OCI-LY7 (cell line): ENCODE measurements around the gene COLQ.

Source experiments
- EZH2phosphoT487 ChIP-seq: fragments of 200-600 bp; sonication (generic); IDR thresholded peaks from 2 replicates; pipeline ENCODE4 v1.6.1; 2018; ENCODE audit warnings: low read depth, borderline replicate concordance, mild to moderate bottlenecking, mixed run types, antibody characterized with exemption, low read length, moderate library complexity, mixed read lengths
- TF ChIP-seq, protein P1 (sequence below): fragments of 200-600 bp; sonication (generic); conservative IDR thresholded peaks from 2 replicates; pipeline ENCODE4 v1.5.1; 2014; ENCODE audit warnings: mild to moderate bottlenecking, antibody characterized with exemption, low read length, moderate library complexity, mixed read lengths

DNA sequence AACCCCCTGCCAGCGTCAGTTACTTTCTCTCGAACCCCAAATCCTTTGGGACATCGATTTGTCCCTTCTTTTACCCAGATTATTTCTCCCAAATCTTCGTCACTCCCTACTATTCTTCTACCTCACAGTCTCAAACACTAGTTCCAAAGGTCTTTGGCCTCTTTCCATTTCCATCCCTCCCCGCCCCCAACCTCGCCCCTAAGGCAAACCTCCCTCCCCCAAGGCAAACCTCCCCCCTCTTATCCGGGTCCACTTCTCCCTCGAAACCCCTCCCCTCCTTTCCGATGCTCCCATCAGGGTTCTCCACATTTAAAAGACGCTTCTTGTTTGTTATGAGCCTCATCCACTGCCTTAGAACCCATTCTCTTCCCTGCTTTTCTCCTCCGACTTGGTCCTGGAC is 93.5 kb downstream of the COLQ start:
- TF ChIP-seq, protein P1, sequence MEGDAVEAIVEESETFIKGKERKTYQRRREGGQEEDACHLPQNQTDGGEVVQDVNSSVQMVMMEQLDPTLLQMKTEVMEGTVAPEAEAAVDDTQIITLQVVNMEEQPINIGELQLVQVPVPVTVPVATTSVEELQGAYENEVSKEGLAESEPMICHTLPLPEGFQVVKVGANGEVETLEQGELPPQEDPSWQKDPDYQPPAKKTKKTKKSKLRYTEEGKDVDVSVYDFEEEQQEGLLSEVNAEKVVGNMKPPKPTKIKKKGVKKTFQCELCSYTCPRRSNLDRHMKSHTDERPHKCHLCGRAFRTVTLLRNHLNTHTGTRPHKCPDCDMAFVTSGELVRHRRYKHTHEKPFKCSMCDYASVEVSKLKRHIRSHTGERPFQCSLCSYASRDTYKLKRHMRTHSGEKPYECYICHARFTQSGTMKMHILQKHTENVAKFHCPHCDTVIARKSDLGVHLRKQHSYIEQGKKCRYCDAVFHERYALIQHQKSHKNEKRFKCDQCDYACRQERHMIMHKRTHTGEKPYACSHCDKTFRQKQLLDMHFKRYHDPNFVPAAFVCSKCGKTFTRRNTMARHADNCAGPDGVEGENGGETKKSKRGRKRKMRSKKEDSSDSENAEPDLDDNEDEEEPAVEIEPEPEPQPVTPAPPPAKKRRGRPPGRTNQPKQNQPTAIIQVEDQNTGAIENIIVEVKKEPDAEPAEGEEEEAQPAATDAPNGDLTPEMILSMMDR = no peak
- no peak for TF ChIP-seq EZH2phosphoT487
